Activated gamma-delta T cell treated with anti-CD3 and anti-CD28 coated beads, Interleukin-2, amount 50 U/mL, for 16 hours (primary cell): ENCODE measurements around the gene LARGE1.

ENCODE experiments used
- DNase-seq: peaks from one replicate; pipeline ENCODE4 v3.0.0-alpha.2; 2020; ENCODE audit warnings: low read depth

Gene LARGE1

DNA sequence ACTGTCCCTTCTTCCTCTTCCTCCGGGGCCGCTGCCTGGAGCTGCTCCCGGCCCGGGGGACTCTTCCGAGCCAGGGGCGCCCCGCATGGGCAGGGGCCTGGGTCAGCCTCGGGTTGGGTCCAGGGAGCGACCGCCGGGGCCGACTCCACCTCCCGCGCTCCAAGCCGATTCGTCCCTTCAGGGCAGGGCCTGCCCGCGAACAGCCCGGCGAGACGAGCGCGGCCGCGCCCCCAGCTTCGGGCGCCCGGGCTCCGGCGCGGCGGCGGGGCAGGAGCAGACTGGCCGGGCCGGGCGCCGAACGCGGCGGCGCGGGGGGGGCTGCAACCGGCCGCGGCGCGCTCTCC, at the start of gene LARGE1:
Gene LARGE1, minus strand, starts transcription at position 280 of the 344 bp plus-strand sequence.
- no peak for DNase-seq

GRCh38 chr22:33969045-33969444, 48.8 kb upstream of the LARGE1 start:
- DNase-seq: no peak

DNA sequence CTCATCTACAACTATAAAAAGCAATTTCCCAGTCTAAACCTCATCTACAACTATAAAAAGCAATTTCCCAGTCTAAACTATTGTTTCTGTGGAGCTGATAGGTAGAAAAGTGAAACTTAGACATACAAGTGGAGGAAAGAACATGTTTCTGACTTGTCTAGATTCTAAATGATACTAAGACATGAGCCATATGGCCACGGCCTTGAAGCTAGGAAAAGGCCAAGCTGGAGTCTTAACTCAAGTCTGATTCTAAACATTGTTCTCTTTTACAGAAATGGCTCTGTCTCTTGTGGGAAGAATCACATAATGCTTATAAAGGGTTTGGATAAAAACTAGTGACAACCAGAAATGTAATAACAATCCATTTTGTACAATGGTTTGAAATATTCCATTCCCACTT, 43.8 kb upstream of the LARGE1 start:
- DNase-seq: no peak

DNA sequence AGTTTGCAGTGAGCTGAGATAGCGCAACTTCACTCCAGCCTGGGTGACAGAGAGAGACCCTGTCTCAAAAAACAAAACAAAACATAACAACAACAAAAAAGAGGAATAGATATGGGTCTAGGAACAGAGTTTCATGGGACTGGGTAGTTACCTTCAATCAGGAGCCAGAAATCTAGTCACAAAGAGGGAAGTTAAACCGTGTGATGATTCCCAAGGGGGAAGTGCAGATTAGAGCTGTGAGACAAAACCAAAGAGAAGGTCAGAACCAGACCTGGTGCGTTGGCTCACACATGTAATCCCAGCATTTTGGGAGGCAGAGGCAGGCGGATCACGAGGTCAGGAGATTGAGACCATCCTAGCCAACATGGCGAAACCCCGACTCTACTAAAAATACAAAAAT, 42.1 kb upstream of the LARGE1 start:
- DNase-seq: no peak

DNA sequence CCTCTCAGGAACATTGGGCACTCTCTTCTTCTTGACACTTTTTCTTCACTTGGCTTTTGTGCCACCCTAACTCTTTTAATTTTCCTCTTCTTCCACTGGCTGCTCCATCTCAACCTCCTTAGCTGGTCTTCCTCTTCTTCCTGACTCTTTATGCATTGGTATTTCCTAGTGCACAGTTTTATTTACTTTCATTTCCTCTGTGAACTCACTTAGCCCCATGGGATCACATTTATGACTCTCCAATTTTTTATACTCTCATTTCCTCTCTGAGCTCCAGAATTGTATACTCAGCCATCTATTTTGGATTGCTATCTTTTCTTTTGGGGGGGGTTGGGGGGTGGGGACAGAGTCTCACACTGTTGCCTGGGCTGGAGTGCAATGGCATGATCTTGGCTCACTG, 38.5 kb upstream of the LARGE1 start:
- DNase-seq: no peak

DNA sequence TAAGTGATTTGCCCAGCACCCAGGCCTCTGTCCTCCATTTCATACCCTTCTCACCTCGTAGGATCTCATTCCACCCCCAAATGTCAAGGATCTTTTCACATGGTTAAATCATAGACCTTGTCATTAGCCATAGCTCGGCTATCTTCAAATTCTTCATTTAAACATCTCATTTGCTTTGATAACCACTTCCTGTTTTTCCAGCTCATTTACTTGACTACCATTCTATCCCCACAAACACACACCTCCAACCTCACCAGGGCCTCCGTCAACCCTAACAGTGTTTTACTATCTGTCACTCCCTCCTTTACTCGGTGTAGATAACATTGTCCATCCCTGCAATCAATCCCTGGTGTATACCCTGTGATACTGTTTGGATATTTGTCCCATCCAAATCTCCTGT, 36.8 kb upstream of the LARGE1 start:
- DNase-seq: no peak

- DNase-seq: no peak
These were observed 32.5 kb upstream of the LARGE1 start for GRCh38 chr22:33952776-33953175.

DNA sequence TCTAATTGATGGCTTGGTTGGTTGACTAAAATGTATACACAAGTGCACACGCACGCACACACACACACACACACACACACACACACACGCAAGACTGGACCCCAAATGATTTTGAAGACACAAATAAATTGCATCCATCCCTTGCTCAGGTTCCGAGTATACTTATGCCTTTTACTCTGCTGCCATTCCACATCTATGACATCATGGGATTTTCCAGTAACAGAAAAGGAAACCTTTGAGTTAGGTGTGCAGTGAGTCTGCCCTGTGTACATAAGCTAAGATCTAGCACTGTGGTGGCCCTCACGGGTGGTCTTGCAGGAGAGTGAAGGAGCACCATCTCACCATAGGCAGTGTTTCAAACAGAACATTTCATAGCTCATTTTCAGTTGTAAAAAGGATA, 20.5 kb upstream of the LARGE1 start:
- DNase-seq: no peak

GRCh38 chr22:33932997-33933396, 12.7 kb upstream of the LARGE1 start:
- no peak for DNase-seq

DNA sequence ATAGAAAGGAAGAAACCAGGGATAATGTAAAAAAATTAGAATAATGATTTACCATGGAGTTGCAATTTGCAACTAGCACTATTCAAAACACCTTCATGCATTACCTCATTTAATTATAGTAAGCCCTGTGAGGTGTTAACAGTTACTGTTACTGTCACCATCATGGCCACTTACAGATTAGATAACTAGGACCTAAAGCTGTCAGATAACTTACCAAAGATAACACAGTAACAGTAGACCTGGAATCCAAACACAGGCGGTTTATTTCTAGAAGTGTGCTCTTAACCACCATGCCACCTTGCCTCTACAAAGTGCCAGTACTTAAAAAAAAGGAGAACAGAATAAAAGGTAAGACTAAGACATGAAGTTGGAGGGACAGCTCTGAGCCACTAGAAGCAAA, 11.1 kb upstream of the LARGE1 start:
- DNase-seq: no peak

DNA sequence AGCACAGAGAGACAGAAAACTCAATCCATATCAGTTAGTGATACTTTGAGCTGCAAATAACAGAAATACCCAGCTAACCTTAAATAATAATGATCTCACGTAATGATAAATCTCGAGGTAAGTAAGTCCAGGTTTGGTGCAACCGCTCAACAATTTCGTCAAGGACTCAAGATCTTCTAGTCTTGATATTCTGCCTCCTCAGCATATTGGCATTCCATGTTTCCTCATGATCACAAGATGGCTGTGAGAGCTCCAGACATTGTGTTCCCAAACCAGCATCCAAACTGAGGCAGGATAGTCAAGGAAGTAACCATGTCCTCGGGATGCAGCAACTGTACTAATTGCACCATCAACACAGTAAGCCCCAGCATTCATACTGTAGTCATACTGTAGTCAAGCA, 7.5 kb upstream of the LARGE1 start:
- no peak for DNase-seq

- no peak for DNase-seq
These were observed 4.9 kb upstream of the LARGE1 start for GRCh38 chr22:33925194-33925593.

DNA sequence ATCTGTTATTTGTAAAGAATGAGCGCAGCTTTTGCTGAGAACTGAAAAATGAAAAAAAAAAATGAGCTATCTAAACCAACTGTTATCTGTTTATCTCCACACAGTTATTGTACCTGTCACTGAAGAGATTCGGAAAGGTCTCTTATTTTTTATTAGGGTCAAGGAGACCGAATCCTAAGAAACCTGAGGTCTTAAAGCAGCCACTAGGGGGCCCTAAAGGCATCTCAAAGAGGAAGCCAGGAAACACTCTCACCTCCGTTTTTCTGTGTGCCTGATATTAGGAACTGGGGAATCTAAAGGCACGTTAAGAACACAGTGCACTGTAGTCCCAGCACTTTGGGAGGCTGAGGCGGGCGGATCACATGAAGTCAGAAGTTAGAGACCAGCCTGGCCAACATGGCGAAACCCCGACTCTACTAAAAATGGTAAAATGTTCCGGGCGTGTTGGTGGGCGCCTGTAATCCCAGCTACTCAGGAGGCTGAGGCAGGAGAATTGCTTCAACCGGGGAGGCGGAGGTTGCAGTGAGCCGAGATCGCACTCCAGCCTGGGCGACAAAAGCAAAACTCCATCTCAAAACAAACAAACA, 3.5 kb upstream of the LARGE1 start:
- DNase-seq: no peak

GRCh38 chr22:33923033-33923432, 2.8 kb upstream of the LARGE1 start:
- no peak for DNase-seq

GRCh38 chr22:33922349-33922681, 2.0 kb upstream of the LARGE1 start:
- no peak for DNase-seq

DNA sequence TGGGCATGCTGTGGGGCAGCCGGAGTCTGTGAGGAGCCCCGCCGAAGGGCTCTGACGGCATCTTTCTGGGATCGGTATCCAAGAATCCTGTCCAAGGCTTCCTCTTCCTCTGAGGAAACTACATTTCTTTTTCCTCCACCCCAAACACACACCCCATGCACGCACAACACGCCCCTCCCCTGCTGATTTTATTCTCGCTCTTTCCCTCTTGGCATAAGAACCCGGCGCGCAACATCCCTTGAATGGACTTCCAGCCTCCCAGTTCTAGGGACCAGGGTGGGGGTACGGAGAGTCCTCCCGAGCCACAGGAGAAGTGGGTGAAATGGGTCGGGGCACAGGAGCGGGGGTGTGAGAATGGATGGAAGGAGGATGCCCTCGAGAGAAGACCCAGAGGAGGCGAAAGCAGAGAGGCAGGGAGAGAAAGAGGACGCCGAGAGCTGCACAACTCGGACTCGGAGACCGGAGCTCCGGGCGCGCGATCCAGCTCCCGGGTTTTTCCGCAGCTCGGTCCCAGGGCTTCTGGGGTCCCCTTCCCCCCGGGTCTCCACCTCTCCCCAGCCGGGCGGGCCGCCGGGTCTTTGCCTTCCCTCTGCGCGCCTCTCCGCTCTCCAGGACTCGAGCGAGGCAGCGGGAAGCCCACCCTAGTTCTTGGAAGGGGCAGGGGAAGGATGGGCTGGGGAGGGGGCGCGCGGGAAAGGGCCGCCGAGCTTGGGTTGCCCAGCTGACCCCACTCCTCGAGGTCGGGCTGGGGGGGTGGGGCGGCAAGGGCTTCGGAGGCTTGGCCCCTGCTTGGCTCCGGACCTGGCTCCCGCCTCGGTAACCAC, 1.5 kb upstream of the LARGE1 start:
- DNase-seq: no peak

GRCh38 chr22:33920927-33921524, 750 bp upstream of the LARGE1 start:
- peak; percentile 85 for DNase-seq

DNA sequence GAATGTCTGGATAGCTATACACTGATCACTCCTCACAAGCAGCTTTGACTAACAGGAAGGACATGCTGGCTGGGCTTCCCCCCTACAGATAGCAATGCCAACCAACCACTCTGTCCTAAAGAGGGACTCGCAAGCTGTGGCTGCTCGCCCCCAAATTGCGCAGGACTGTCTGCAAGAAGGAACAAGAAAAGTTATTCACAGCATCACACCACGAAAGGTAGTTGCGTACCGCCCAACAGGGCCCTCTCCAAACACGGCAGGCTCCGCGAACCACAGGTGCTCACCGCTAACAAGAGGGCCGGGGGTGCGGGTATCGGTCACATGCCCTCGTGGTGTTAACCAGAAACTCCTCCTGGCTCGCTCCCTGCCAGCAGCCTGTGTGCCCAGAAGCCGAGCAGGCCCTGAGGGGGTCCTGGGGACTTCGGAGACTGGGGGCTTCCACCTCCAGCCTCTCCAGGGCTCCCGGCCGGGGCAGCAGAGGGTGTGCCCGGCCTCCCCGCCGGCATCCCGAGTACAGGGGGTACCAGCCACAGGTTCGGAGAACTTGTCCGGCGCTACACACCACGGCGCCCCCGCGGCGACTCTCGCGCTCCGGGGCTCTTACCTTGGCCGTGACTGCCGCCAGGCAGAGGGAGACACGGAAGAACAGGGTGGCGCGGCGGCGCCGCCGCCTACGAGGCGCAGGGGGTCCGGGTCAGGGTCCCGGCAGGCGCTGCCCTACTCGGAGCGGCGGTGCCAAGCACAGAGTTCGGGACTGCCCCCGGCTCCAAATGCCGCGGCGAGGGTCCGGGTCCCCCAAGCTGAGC, 682 bp downstream of the LARGE1 start:
- no peak for DNase-seq

GRCh38 chr22:33918676-33919365, 1.5 kb downstream of the LARGE1 start:
- DNase-seq: no peak

DNA sequence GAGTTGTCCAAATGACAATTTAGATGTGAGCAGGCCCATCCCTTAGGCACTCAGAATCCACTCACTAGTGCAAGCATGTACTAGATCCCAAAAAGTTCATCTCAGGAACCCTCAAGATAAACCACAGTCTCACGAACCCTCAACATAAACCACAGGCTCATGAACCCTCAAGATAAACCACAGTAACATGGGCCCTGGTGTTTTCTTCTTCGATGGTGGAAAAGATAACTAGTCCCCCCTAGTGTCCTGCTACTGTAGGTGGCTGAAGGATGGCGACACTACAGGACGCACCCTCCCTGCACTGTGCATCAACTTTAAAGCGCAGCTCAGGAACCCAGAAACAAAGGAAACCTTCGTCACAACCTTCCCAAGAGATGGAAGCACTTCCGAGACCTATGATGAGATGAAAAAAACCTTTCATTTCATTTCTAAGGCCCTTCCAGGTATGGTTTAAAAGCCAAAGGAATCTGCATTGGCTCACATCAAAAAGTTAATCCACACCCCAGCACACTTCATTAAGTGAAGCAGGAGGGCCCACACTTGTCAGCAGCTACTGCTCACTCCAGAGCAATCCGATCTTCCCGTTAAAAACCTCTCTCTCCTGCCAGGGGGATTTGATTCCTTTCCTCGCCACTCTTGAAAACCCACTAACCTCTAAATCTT, 2.4 kb downstream of the LARGE1 start:
- no peak for DNase-seq

GRCh38 chr22:33914699-33915098, 5.6 kb downstream of the LARGE1 start:
- no peak for DNase-seq

DNA sequence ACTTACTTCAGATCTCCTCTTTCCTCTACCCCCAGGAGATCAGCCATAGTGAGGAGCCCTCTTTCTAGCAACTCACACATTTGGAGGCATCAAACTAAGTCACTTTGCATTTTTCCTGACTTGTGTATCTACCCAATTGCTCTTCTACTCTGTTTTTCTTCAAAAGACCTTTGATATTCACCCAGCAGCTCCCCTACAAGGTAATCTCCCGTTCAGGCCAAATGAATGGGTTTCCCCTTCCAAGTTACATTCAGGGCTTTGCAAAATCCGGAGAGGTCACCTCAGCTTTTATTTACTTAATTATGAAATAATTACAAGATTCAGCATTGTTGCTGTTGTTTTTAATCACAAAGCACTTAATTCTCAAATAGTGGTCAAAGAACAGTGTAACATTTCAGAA, 6.1 kb downstream of the LARGE1 start:
- no peak for DNase-seq
